DMS153 treated with DMSO at 0.1 percent for 48 hours (cell line): Measurements from ENCODE around the gene ZNF490.
"Not testable (repeated sequence)": the region's sequence is repeated elsewhere in the genome, so short reads cannot be mapped to it uniquely, and the experiment has no call there.

Experiments used
- DNase-seq: peaks from one replicate; lab custom pipeline; 2025; ENCODE audit not compliant: unreplicated experiment; lab: John Stamatoyannopoulos, UW

Gene ZNF490

GRCh38 chr19:12623361-12624031 lies 12.9 kb upstream of the ZNF490 start:
- DNase-seq, result no peak

- DNase-seq, result not testable (repeated sequence)
Measured at GRCh38 chr19:12621253-12622024, 10.8 kb upstream of the ZNF490 start.

GRCh38 chr19:12617646-12618045 lies 7.0 kb upstream of the ZNF490 start:
- no peak for DNase-seq

GRCh38 chr19:12611361-12611699 lies 717 bp upstream of the ZNF490 start:
- DNase-seq, result peak; percentile 5

- no peak for DNase-seq
Measured at GRCh38 chr19:12607631-12608030, 3.0 kb downstream of the ZNF490 start.

- no peak for DNase-seq
Measured at GRCh38 chr19:12606796-12607195, 3.8 kb downstream of the ZNF490 start.

GRCh38 chr19:12603714-12604113 lies 6.9 kb downstream of the ZNF490 start:
- no peak for DNase-seq

GRCh38 chr19:12597594-12597993 lies 13.0 kb downstream of the ZNF490 start:
- DNase-seq, result no peak

- no peak for DNase-seq
Measured at GRCh38 chr19:12596927-12597548, 13.6 kb downstream of the ZNF490 start.

GRCh38 chr19:12596485-12596884 lies 14.1 kb downstream of the ZNF490 start:
- DNase-seq, result no peak

- DNase-seq, result no peak
Measured at GRCh38 chr19:12581100-12581499, 29.5 kb downstream of the ZNF490 start.

GRCh38 chr19:12580180-12580694 lies 30.4 kb downstream of the ZNF490 start:
- no peak for DNase-seq

- DNase-seq, result no peak
Measured at GRCh38 chr19:12578641-12579040, 32.0 kb downstream of the ZNF490 start.

- no peak for DNase-seq
Measured at GRCh38 chr19:12574036-12574435, 36.6 kb downstream of the ZNF490 start.

- DNase-seq, result no peak
Measured at GRCh38 chr19:12567951-12568350, 42.7 kb downstream of the ZNF490 start.

GRCh38 chr19:12566380-12566779 lies 44.2 kb downstream of the ZNF490 start:
- not testable (repeated sequence) for DNase-seq

GRCh38 chr19:12564016-12564664 lies 46.5 kb downstream of the ZNF490 start:
- peak; percentile 66 for DNase-seq

- no peak for DNase-seq
Measured at GRCh38 chr19:12555456-12555930, 55.1 kb downstream of the ZNF490 start.

GRCh38 chr19:12551060-12551832 lies 59.4 kb downstream of the ZNF490 start, which contains the start of gene ZNF564:
Gene ZNF564, minus strand, starts transcription at chr19:12551482. Its CDS starts 150 bp downstream, at chr19:12551332.
- peak; percentile 98 for DNase-seq

- DNase-seq, result no peak
Measured at GRCh38 chr19:12546903-12547302, 63.7 kb downstream of the ZNF490 start.
